Stimulated activated CD4-positive, alpha-beta T cell treated with anti-CD3 and anti-CD28 coated beads, Interleukin-12 subunit alpha, Interleukin-12 subunit beta, amount 100 ng/mL, for 48 hours (primary cell): Measurements from ENCODE around the gene VEPH1.

Source experiments
- DNase-seq, 3 donors: peaks; one replicate each; pipeline ENCODE4 v3.0.0-alpha.2; 2020; ENCODE audit warnings: low read depth in 2 of 3, low spot score in 1 of 3

VEPH1 gene

DNA sequence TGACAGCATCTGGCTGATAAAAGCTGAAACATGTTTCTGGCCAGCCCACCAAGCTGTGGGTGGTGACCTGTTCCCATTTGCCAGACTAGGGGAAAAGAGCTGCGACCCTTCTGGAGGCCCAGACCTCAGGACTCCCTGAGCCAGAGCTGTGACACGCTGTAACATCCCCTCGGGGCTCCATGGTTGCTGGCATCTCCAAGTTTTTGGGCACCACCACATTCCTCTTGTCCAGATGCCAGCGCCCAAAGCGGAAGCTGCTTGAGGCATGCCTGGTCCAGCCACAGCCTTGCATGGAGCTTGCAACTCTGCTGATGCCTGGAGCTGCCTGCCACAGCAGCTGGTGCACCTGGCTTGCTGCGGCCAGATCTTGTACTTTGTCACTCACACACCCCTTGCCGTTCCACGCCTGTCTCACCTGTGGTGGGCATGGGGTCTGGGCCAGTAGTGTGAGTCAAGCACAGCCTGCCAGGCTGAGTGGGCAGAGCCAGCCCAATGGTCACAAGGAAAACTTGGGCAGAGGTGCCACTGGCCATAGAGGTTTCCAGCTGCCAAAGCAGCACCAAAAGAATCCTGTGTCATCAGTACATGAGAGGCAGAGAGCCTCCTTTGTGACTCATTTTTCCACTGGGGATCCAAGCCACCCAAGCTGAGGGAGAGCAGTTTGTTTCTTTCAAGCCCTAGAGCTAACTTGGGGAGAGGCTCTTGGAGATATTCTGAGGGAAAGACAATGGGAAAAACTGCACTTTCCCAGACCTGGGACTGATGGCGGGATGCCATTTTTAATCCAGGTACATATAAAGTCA lies 112.3 kb downstream of the VEPH1 start:
- no peak for DNase-seq

DNA sequence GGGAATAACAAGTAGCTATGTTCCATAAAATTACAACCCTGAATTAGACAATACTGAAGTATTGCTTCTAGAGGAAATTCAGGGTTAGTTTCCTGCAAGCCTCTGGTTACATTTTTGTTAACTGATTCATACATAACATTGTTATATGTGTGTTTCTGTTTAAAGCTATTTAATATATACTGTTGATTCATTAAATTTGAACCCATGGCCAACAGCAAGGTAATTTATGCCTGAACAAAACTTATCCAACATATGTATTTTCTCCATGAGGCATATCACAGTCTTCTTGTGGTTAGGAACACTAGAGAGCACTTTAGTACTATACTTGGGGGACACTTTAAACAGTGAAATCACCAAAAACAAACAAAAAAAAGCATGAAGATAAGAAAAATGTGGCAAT lies 114.2 kb downstream of the VEPH1 start:
- DNase-seq, result no peak

DNA sequence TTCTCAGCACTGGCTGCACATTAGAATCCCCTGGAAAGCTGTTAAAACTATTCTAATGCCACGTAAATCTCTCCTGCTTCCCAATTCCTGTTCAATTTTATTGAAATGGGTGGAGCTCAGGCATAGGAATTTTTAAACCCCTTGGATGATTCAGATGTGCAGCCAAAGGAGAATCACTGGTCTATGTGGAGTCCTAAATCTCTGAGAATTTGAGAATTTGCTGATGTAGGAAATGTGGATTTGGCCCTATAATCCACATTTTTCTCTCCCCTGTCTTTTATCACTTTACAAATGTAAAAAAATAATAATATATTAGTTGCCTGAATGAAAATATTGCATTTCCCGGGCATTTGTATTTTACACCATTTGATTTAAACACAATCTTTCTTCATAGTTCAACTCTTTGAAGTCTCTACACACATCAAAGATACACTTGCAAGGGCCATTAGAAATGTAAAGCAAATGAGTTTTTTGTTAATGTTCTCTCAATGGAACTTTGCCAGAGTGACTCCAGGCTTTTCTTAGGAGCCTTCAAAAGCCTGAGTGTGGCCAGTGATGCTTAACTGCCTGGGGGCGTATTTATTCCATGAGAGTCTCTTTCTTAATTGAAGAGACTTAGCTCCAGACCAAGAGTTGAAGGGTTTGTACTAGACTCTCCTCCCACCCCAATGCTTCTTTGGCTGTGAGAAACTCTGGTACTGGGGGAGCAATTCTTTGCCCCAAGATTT lies 115.3 kb downstream of the VEPH1 start:
- DNase-seq, result no peak

DNA sequence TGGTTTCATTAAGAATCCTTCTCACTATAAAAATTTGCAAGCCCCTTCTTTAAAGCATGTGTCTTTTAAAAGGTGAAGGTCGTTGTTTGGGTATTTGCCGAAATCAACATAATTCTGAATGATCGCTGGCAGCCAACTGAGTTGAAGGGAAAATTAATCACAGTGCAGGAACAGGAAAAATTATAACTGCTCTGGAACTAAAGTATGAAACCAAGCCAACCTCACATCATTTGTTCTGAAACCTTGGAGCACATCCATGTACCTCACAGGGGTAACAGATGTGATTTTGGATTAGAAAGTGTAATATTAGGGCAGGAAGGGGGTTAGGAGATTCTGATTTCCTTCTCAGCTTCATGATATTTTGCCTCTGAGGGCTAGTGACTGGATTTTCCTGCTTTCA lies 118.7 kb downstream of the VEPH1 start:
- DNase-seq, result no peak

DNA sequence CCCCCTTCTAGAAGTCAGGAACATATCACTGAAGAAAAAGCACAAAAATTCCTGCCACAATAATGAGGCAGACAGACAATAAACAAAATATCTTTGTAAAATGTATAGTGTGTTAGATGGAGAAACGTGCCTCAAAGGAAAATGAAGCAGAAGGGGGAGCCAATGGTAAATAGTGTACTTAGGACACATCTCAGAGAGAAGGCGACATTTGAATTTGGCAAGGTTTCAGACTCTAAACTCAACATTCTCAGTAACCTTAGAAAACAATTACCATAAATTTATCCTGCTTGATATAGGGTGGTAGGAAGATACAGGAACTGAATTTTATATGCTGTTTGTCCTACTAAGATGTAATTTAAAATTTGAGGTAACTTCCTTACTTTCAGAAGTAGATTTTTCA lies 119.2 kb downstream of the VEPH1 start:
- DNase-seq, result no peak

DNA sequence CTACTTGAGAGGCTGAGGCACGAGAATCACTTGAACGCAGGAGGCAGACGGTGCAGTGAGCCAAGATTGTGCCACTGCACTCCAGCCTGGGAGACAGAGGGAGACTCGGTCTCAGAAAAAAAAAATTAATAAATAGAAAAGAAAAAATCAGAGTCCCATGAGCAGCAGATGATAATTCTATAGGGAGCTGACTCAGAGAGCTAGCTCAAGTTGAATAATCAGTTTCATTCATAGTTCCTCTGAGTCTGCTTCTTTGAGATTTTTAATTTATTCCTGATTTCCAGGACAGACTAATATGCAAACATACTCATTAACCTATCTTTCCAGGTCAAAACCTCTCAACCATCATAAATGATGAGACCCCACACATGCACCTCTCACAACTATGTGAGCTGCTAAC lies 121.6 kb downstream of the VEPH1 start:
- DNase-seq, result no peak

DNA sequence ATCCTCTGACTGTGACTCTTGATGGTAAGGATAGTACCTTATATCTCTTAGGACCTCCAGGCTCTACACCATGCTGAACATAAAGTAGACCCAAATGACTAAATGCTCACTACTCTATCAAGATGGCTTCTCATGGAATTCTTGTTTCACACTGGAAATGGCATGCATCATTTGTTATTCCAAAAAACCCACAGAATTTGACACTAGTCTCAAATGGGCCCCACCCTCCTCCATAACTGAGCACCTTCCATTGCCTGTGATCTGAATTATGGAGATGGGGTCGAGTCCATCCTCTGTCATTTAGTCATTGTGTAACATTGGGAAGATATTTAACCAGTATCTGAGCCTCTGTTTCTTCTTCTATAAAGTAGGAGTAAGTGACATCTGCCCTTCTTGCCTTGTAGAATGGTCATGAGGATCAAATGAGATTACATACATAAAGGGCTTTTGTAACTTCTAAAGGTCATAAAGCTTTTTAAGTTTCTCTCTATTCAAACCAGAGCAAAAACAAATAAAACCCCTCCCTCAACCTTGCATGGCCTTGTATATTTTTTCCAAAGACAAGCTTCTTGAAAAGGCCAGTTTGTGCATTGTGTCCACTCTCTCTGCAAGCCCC lies 123.6 kb downstream of the VEPH1 start:
- no peak for DNase-seq

DNA sequence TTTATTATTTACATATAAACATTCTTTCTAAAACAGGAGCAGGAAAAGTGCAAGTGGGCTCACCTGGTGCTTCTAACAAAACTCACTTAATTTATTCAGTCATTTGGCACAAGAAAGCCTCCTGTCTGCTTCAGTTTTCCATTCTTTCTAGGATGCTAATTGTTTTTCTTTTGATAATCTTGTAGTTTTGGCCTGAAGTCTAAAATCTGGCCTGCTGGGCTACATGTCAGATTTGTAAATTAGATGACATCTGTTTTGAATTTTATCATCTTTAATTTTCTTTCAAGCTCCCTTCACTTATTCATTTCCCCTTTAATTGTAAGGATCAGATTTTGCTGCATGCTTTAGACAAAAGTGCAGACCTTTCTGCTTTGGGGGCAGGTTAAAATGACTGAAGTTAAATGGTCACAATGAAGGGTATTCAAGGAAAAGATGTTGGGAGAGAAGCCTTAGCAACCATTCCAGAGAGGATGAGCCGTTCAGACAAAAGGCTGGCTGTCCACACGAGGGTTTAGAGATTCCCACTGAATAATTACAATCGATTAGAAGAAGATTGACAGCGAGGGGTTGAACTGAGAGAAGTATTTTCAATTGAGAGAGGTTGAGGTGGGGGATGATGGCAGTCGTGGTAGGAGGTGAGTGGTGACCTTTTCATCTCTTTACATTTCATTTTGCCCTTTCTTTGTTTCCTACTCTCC lies 126.5 kb downstream of the VEPH1 start:
- DNase-seq, result no peak

DNA sequence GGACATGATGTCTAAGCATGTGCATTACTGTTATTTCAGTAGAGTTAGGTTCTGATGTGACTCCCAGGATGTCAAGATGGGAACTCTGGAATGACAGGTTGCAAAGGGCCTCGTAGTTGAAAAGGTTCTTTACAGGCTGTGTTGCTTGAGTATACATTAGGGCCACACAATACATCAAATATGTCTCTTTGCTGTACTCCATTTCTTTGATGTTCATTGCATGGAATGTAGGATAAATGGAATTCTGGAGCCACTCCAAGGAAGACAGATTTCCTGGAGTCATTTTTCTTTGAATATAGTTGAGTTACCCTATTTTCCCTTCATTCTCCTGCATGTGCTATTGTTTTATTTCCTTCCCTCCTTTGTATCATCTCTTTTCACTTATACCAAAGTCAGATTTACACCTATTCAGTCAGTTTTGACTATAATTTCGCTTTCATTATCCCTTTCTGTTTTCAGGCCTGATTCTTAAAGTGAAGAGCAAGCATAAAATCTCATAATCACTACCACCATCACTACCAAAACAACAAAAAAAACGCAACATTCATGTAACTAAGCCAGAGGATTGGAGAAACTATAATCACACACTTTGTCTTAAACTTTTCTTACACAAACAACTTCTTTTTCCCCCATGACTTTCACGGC lies 127.8 kb downstream of the VEPH1 start:
- no peak for DNase-seq

DNA sequence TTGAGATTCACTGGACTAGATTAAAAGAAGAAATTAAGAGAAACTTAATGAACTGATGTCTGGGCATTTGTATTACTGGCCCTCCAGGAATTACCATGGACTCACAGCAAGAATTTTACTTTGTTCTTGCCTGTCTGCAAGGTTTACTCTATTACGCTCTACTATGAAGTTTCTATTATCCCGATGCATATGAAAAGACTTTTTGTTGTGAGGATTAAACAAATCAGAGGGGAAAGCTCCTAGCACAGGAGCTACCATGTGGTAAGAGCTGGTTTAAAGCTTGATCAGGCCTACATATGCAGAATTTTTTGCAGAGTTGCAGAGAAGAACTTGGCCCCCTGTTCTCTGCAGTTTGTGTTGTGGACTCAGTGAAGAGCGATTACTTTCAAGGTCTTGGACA lies 128.3 kb downstream of the VEPH1 start:
- no peak for DNase-seq

DNA sequence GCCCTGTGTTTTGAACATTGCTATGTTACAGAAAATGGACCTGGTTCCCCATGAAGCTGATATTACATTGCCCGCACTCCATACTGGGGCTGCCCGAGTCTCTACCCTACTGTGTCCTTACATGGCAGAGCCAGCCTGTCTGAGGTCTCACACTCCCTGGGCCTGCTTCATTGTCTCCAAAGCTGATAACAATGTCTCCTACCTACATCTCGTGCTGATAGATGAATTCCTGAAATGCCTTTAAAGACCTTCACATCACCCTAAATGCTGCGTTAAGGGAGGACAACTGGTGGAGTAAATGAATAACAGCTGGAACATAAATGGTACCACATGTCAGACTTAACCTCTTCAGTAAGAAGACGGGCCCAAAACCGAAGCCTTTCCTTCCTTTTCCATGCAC lies 129.4 kb downstream of the VEPH1 start:
- no peak for DNase-seq

DNA sequence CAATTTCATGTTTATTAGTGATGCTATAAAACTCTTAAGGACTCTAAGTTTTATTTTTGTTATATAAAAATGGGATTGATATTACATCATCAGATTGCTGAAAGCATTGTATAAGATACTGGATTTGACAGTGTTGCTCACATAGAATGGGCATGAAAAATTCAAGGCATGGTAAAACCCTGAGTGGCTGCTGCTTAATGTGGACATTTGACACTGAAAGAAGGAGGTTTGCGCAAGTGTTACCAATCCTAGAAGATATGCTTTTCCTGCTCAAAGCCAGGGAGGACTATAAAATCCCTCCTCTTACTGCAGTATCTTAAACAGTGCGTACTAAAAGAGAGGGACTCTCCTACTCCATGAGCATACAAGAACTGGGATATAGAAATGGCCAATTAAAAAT lies 132.3 kb downstream of the VEPH1 start:
- DNase-seq, result no peak

DNA sequence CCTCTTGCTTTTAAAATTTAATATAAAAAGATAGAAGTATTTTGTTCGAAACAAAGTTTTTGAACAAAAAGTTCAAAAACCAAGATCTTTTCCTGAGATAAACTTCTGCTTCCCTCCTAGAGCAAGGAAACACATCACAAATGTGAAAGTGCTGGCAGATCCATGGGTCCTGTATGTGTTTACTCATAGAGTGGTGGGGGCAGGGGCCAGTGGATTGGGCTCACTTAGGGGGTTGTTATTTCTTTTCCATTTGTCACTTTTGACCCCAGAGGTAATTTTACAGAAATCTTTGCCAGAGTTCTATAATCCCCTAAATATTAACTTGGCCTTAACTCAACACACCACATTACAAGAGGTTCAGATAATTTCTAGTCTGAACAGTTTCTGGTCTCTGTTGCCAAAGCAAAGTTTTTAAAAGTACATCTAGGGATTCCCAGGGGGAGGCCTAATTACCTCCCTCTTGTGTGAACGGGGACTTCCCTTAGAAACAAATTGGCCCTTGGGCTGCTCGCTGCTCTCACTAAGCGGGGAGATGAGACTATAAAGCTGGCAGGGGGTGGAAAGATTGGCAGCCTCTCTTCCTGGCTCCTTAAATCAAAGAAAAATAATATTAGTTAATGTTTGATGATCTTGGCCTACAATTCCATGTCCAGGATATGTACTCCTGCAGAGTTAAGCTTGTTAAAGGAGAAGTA lies 133.3 kb downstream of the VEPH1 start:
- DNase-seq, result no peak

DNA sequence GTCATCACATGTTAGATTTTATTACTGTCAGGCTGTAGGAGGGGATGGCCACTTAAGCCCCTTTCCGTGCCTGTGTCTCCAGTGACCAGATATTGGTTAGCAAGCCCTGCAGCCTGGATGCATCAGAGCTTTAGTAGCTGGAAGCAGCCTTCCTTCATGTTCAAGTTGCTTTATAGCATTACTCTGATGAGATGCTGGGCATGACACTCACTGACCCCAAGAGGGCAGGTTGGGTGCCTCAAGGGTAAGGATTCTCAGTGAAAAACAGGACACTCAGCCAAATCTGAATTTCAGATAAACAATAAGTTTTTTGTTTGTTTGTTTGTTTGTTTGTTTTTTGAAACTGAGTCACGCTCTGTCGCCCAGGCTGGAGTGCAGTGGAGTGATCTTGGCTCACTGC lies 135.0 kb downstream of the VEPH1 start:
- no peak for DNase-seq

DNA sequence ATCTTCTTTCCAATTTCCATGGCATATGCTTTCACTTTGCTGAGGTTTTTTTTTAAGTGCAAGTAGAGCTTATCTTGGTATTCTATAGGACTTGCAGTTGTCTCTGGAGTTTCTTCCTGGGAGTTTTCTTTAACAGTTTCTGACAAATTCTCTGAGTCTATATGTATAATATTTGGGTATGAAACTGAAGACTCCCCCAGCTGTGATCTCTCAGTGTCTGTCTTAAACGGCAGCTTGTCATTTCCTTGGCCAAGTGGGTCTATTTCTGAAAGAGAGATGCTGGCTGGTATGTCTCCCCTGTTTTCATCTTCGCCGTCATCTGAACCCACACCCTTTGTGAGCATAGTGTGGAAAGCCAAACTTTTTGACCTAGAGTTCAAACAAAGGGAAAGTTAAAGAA lies 139.8 kb downstream of the VEPH1 start:
- no peak for DNase-seq

DNA sequence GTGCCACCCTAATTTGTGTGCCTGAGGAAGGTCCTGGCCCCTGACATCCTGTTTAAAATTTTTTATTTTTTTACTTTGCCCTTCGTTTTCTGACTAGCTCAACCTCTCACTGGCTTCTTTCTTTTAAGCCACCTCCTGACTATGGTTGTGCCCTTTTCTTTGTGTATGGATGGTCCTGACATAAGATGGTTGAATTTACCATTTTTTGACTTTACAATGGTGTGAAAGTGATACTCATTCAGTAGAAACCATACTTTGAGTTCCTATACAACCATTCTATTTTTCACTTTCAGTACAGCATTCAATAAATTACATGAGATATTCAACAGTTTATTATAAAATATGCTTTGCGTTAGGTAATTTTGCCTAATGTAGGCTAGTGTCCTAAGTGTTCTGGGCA lies 140.9 kb downstream of the VEPH1 start:
- no peak for DNase-seq

DNA sequence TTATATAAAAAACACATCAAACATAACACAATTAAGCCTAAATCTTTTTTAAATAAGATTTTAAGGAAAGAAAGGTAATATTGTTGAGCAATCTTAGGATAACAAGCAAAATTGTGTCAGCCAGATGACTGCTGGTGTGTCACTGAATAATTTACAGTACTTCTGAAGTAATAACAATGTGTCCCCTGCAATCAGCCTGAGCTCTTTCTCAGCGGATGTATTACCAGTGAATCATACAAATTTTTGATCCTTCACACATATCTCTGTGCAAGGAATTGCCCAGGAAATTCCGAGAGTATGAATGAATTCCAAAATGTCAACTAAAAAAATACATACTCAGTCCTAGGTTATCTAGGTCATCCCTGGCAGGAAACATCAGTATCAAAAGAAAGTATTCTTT lies 143.2 kb downstream of the VEPH1 start:
- no peak for DNase-seq

DNA sequence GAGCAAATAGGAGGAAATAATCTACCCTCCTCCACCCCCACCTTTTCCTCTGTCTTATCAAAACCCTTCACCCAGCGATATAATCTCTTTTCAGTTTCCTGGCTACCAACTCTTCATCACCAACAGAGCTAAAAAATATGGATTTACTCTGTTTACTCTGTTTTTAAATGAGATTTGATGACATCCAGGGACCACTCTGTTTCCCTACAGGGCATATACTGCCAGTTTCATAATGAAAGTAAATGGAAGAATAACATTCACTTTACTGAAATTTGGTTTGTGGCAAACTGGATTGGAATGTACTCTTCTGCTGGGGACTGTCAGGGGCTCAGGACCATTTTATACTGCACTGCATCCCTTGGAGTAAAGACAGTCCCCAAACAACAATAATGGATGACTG lies 146.7 kb downstream of the VEPH1 start:
- no peak for DNase-seq

DNA sequence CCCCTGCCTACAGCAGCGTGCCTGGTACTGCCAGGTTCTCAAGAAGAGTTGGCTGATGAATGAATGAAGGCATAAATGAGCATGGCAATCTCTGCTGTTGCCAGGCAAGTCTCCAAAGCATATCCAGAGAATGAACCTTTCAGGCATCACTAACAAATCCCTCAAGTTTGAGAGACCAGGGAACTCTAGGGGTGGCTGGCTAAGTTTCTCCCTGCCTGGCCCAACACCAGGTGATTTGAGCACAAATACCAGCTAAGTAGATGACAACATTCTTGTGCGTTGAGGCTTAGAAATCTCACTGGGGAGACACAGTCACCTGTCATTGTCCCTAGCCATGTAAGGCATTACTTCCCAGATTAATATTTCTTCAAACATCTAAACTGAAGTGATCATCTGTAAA lies 147.9 kb downstream of the VEPH1 start:
- no peak for DNase-seq

DNA sequence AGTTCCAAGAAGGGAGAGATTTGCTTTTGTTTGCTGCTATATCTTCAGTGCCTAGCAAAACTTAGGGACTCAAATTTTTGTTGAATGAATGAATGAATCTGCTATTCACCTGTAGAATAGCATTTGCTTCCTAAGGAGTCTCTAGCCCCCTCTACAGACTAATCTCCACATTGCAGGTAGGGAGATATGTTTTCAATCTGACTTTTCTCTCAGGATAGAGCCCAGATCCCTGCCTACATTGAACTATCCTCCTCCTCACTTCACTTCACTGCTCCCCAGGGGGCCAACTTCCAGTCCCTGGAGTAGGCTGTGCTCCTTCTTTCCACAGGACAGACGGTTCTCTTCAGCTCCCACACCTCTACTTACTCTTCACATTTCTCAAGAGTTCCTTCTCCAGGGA lies 148.5 kb downstream of the VEPH1 start:
- DNase-seq, result peak in 1 of 3 donors; percentile 2

DNA sequence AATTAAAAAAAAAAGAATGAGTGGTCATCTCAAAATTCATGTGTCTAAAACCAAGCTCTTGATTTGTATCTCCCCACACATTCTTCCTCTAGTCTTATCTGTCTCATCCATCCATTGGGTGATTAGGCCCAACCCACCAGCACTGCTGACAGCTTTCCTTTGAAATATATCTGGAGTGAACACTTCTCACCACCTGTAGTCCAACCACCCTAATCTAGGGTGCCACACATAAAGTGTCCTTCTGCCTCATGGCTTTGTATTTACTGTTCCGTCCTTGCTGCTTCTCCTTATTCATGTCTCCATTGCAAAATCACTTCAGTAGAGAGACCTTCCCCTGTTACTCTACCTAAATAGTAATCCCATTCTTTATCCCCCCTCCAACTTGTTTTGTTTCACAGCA lies 149.0 kb downstream of the VEPH1 start:
- DNase-seq, result no peak
